A673 (cell line): ENCODE results near the gene FAM3B. TPM values are rescaled to one million over a fixed set of nuclear protein-coding genes. Genes with fewer than 3 reads are reported as not detected.

Source experiments
- BruUV-seq: library from RNA; stranded (reverse); fragments of 400-500 nt; replicated peaks from 2 replicates; lab custom pipeline; 2021; lab: Mats Ljungman, UMichigan
- CTCF ChIA-PET: fragments of 300-600 bp; sonication (Branson Sonifier 250); formaldehyde crosslinking; loops from one replicate; lab custom pipeline; 2022; ENCODE audit warnings: antibody characterized with exemption; lab: Charles Lee
- POLR2A ChIA-PET: fragments of 300-600 bp; sonication (Branson Sonifier 250); formaldehyde crosslinking; loops from one replicate; lab custom pipeline; 2022; ENCODE audit warnings: antibody characterized with exemption; ENCODE audit not compliant: low non-redundant PET; lab: Charles Lee
- DNase-seq: peaks from one replicate; pipeline ENCODE4 v3.0.0-alpha.2; 2015; ENCODE audit warnings: low spot score
- H3K27ac ChIP-seq: fragments of 200-600 bp; sonication (generic); 2 replicates; pipeline ENCODE4 v1.5.1; 2016; ENCODE audit warnings: mixed run types, low read depth, mild to moderate bottlenecking, mixed read lengths, antibody characterized with exemption, low read length; ENCODE audit not compliant: poor library complexity, severe bottlenecking
- H3K27me3 ChIP-seq: fragments of 200-600 bp; sonication (generic); replicated peaks from 2 replicates; pipeline ENCODE4 v1.6.1; 2017; ENCODE audit warnings: mixed run types, low read depth, mild to moderate bottlenecking, mixed read lengths, antibody characterized with exemption, low read length; ENCODE audit not compliant: insufficient read depth, poor library complexity
- H3K36me3 ChIP-seq: fragments of 200-600 bp; sonication (generic); 2 replicates; pipeline ENCODE4 v1.6.1; 2016; ENCODE audit warnings: mixed run types, mild to moderate bottlenecking, mixed read lengths, antibody characterized with exemption, low read length; ENCODE audit not compliant: insufficient read depth, poor library complexity, severe bottlenecking
- H3K4me1 ChIP-seq: fragments of 200-600 bp; sonication (generic); 2 replicates; pipeline ENCODE4 v1.6.1; 2017; ENCODE audit warnings: mixed run types, mild to moderate bottlenecking, mixed read lengths, antibody characterized with exemption, low read length; ENCODE audit not compliant: insufficient read depth, poor library complexity, severe bottlenecking
- H3K4me3 ChIP-seq: fragments of 200-600 bp; sonication (generic); 2 replicates; pipeline ENCODE4 v1.5.1; 2016; ENCODE audit warnings: low read depth, mixed run types, mild to moderate bottlenecking, mixed read lengths, low read length; ENCODE audit not compliant: poor library complexity, severe bottlenecking
- H3K9me3 ChIP-seq: fragments of 200-600 bp; sonication (generic); 2 replicates; pipeline ENCODE4 v1.6.1; 2016; ENCODE audit warnings: mixed run types, low read depth, mild to moderate bottlenecking, mixed read lengths, antibody characterized with exemption, low read length; ENCODE audit not compliant: poor library complexity, severe bottlenecking
- EZH2 ChIP-seq: fragments of 200-600 bp; sonication (generic); IDR thresholded peaks from 2 replicates; pipeline ENCODE4 v1.6.1; 2017; ENCODE audit warnings: borderline replicate concordance, low read depth, mild to moderate bottlenecking, mixed read lengths, antibody characterized with exemption, low read length; ENCODE audit not compliant: poor library complexity, severe bottlenecking
- intact Hi-C: fragments of 100-400 bp; cut with micrococcal nuclease; formaldehyde crosslinking; loops from one replicate; pipeline ENCODE4 v1.10.0; 2022; ENCODE audit not compliant: unreplicated experiment
- total RNA-seq: library from RNA; stranded (reverse); gene quantifications from 2 replicates; pipeline ENCODE4 v1.2.3, GENCODE V29; 2021
- TF ChIP-seq, protein P1 (sequence below): fragments of 300-800, 200-600 bp; sonication (generic); conservative IDR thresholded peaks from 2 replicates; pipeline ENCODE4 v1.5.1; 2017; ENCODE audit warnings: low read depth, mild to moderate bottlenecking, antibody characterized with exemption, low read length, moderate library complexity, mixed read lengths

FAM3B gene
- total RNA-seq, 1 experiment from 2014 or later: not detected

- Histone ChIP-seq H3K27me3 (no peaks in the 10 kb centered on the region), H3K27ac (no peak overlapping the region), H3K4me1 (no peaks in the 10 kb centered on the region), H3K4me3 (no peak overlapping the region), H3K9me3 (no peaks in the 10 kb centered on the region), H3K36me3 (no peaks in the 10 kb centered on the region)
- ChIA-PET CTCF (no interaction called here), POLR2A (no interaction called here)
- no peak for TF ChIP-seq EZH2
- TF ChIP-seq, protein P1, sequence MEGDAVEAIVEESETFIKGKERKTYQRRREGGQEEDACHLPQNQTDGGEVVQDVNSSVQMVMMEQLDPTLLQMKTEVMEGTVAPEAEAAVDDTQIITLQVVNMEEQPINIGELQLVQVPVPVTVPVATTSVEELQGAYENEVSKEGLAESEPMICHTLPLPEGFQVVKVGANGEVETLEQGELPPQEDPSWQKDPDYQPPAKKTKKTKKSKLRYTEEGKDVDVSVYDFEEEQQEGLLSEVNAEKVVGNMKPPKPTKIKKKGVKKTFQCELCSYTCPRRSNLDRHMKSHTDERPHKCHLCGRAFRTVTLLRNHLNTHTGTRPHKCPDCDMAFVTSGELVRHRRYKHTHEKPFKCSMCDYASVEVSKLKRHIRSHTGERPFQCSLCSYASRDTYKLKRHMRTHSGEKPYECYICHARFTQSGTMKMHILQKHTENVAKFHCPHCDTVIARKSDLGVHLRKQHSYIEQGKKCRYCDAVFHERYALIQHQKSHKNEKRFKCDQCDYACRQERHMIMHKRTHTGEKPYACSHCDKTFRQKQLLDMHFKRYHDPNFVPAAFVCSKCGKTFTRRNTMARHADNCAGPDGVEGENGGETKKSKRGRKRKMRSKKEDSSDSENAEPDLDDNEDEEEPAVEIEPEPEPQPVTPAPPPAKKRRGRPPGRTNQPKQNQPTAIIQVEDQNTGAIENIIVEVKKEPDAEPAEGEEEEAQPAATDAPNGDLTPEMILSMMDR: no peak
- no TSS peak for BruUV-seq
- DNase-seq: no peak
- intact Hi-C loops: no loop called here
Observed at GRCh38 chr21:41374867-41375533, 58.4 kb downstream of the FAM3B start.

DNA sequence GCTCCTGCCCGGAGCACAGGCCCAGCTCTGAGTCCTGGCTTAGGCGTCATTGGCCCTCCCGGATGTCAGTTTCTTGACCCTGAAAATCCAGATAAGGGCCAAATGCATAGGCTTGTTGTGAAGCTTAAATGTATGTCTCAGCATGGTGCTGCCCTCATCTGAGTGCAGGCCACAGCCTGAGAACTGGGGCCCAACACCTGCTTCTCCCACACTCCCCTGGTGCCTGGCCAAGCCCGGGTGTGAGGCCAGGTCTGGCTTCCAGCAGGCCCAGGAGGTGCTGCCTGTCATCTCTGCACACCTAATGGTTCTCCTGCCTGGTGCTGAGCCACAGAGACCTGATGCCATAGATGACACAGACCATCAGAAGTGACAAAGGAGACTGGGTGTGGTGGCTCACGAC, 59.3 kb downstream of the FAM3B start:
- Histone ChIP-seq H3K36me3 (no peaks in the 10 kb centered on the region), H3K9me3 (no peaks in the 10 kb centered on the region), H3K4me1 (no peaks in the 10 kb centered on the region), H3K27ac (no peak overlapping the region), H3K27me3 (no peaks in the 10 kb centered on the region), H3K4me3 (no peak overlapping the region)
- no peak for DNase-seq
- ChIA-PET POLR2A (no interaction called here), CTCF (no interaction called here)
- intact Hi-C loops: no loop called here
- no peak for TF ChIP-seq EZH2
- TF ChIP-seq, protein P1: no peak
- no TSS peak for BruUV-seq

- Histone ChIP-seq H3K27me3 (no peaks in the 10 kb centered on the region), H3K27ac (no peak overlapping the region), H3K9me3 (no peaks in the 10 kb centered on the region), H3K4me1 (no peaks in the 10 kb centered on the region), H3K4me3 (no peak overlapping the region), H3K36me3 (no peaks in the 10 kb centered on the region)
- POLR2A ChIA-PET: no interaction called here
- CTCF ChIA-PET: no interaction called here
- DNase-seq: no peak
- BruUV-seq: no TSS peak
- TF ChIP-seq, protein P1: no peak
- TF ChIP-seq EZH2: no peak
- intact Hi-C loops: no loop called here
Observed at GRCh38 chr21:41377715-41378114, 61.1 kb downstream of the FAM3B start.
